Nephron (organoid): ENCODE measurements around the gene GSX2.

ENCODE experiments used
- H3K27ac Mint-ChIP-seq, 3 experiments: 2 replicates each; pipeline ENCODE4 v1.8.0; 2020; ENCODE audit warnings: mixed read lengths in 3 of 3, mild to moderate bottlenecking in 2 of 3, moderate library complexity in 1 of 3
- H3K27me3 Mint-ChIP-seq: 2 replicates; pipeline ENCODE4 v1.8.0; 2021; ENCODE audit warnings: low read depth, mild to moderate bottlenecking, moderate library complexity, mixed read lengths
- H3K36me3 Mint-ChIP-seq: 2 replicates; pipeline ENCODE4 v1.8.0; 2020; ENCODE audit warnings: low read depth, mixed read lengths
- H3K4me1 Mint-ChIP-seq: 2 replicates; pipeline ENCODE4 v1.8.0; 2020; ENCODE audit warnings: mixed read lengths
- H3K4me3 Mint-ChIP-seq, 3 experiments: 2 replicates each; pipeline ENCODE4 v1.8.0; 2020; ENCODE audit warnings: mild to moderate bottlenecking in 3 of 3, mixed read lengths in 3 of 3, moderate library complexity in 2 of 3
- H3K9me3 Mint-ChIP-seq: 2 replicates; pipeline ENCODE4 v1.8.0; 2020; ENCODE audit warnings: mixed read lengths
- TF ChIP-seq, protein P1 (sequence below), 3 experiments: fragments of 200-600 bp; sonication (generic); IDR thresholded peaks; one replicate each; pipeline ENCODE4 v1.5.0; 2021; ENCODE audit warnings: antibody characterized with exemption in 3 of 3; ENCODE audit not compliant: unreplicated experiment in 3 of 3

Gene GSX2

DNA sequence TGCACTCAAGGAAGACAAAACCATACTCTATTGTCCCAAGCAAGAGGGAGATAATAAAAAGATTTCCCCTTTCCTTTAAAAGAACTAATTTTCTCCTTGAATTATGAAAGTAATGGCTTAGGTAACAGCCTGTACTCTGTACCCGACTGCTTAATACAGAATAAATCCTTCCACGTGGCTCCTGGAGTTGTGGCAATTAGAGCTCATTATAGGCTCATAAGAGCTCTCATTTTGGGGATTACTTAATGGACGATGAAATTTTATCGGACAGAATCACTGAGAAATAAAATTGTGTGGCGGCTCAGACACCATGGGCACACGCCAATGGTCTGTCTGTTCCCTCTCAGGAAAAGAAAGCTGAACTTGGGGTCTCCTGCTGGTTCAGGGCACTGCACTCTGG is 2.8 kb upstream of the GSX2 start:
- Mint-ChIP-seq H3K4me1 (peaks cover 17% of the 10 kb centered on the region), H3K27me3 (peaks cover 100% of the 10 kb centered on the region), H3K27ac (no peak overlapping the region), H3K4me3 (no peak overlapping the region), H3K36me3 (no peaks in the 10 kb centered on the region), H3K9me3 (no peaks in the 10 kb centered on the region)
- TF ChIP-seq, protein P1, sequence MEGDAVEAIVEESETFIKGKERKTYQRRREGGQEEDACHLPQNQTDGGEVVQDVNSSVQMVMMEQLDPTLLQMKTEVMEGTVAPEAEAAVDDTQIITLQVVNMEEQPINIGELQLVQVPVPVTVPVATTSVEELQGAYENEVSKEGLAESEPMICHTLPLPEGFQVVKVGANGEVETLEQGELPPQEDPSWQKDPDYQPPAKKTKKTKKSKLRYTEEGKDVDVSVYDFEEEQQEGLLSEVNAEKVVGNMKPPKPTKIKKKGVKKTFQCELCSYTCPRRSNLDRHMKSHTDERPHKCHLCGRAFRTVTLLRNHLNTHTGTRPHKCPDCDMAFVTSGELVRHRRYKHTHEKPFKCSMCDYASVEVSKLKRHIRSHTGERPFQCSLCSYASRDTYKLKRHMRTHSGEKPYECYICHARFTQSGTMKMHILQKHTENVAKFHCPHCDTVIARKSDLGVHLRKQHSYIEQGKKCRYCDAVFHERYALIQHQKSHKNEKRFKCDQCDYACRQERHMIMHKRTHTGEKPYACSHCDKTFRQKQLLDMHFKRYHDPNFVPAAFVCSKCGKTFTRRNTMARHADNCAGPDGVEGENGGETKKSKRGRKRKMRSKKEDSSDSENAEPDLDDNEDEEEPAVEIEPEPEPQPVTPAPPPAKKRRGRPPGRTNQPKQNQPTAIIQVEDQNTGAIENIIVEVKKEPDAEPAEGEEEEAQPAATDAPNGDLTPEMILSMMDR (IDR thresholded peaks at IDR 0.05; ENCODE audit: unreplicated experiment in 3 of 3), result no peak

DNA sequence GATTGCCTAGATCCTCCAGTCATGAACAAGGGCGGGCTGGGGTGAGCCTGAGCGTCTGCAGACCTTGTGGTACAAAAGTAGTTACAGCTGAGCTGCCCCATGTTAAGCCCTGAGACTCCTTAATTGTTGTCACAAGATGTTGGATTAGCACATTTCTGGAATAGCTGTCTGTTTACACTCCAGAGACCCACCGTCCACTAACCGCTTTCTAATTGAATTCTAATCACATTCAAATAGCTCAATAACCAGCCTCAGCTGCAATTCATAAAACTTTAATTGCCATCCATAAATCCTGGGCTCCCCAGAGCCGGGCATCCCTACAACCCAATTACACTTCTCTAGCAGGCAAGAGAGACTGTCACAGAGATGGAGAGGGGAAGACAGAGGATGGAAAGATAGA is 1.6 kb upstream of the GSX2 start:
- Mint-ChIP-seq H3K4me1 (peaks cover 28% of the 10 kb centered on the region), H3K9me3 (no peaks in the 10 kb centered on the region), H3K27me3 (peaks cover 100% of the 10 kb centered on the region), H3K4me3 (no peak overlapping the region), H3K36me3 (no peaks in the 10 kb centered on the region), H3K27ac (no peak overlapping the region)
- TF ChIP-seq, protein P1 (IDR thresholded peaks at IDR 0.05; ENCODE audit: unreplicated experiment in 3 of 3), result no peak

DNA sequence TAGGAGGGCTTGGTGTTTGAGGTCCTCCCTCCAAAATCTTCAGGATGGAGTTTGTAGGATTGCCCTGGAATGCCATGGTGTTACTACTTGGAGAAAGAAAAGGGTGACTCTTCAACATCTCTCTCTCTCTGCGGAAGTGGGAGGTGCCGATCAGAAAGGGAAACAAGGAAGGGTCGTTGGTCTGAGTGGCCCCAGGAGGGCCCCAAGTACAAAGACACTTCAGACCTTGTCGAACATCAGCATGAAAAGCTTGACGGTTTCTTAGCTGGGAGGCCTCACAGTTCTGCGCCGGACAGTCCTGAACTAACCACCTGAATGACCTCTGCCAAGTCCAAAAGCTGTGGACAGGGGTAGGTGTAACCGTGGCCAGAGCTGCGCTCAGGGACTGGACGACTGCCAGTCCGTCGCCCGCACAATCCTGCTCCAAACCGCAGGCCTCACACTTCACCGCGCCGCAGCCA is 646 bp upstream of the GSX2 start:
- Mint-ChIP-seq H3K4me1 (peaks cover 36% of the 10 kb centered on the region), H3K27me3 (peaks cover 100% of the 10 kb centered on the region), H3K27ac (no peak overlapping the region), H3K36me3 (no peaks in the 10 kb centered on the region), H3K9me3 (no peaks in the 10 kb centered on the region), H3K4me3 (peak overlapping the region; percentile 50 to 69 (median 65))
- TF ChIP-seq, protein P1 (IDR thresholded peaks at IDR 0.05; ENCODE audit: unreplicated experiment in 3 of 3), result no peak

DNA sequence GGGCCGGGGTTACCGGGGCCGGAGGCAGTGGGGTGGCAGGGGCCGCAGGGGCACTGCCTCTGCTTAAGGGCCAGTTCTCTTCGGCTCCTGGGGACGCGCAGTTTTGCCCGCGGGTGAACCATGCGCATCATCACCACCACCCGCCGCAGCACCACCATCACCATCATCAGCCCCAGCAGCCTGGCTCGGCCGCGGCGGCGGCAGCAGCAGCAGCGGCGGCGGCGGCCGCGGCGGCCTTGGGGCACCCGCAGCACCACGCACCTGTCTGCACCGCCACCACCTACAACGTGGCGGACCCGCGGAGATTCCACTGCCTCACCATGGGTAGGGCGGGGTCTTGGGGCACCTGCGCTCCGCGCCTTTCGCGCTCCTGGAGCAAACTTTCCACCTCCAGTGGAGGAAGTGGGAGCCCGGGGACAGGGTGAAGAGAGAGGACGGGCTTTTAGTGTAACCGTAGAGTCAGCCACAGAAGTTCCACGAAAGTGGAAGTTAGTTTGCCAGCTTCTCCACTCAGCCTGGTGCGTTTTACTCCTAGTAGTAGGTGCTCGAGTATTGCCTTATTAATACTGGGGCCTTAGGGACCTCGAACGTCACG is 729 bp downstream of the GSX2 start:
- TF ChIP-seq, protein P1 (IDR thresholded peaks at IDR 0.05; ENCODE audit: unreplicated experiment in 3 of 3), result no peak
- Mint-ChIP-seq H3K27ac (no peak overlapping the region), H3K27me3 (peaks cover 100% of the 10 kb centered on the region), H3K9me3 (no peaks in the 10 kb centered on the region), H3K36me3 (no peaks in the 10 kb centered on the region), H3K4me1 (peaks cover 36% of the 10 kb centered on the region), H3K4me3 (peak overlapping the region; percentile 51 to 67 (median 55))

DNA sequence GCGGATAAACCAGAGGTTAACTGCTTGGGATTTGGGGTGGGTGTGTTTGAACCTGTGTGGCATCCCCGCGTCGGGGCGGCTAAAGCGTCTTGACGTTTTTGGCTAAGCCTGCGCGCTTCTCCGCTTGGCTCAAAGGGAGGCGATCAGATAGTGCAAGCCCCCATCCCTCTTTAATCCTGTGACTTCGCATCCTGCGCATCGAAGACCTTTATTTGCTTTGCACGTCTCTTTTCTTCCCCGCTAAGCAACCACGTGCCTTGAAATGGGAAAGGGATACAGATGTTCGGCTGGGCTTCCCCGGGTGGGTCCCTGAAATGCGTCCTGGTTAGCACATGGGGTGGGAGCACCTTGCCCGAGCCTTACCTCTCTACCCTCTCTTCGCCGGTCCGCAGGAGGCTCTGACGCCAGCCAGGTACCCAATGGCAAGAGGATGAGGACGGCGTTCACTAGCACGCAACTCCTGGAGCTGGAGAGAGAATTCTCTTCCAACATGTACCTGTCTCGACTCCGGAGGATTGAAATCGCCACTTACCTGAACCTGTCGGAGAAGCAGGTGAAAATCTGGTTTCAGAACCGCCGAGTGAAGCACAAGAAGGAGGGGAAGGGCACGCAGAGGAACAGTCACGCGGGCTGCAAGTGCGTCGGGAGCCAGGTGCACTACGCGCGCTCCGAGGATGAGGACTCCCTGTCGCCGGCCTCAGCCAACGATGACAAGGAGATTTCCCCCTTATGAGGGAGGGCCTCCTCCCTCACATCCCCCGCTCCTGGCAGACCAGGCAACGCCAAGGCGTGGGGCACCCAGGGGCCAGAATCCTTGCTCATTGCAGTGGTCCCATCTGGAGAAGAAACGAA is 1.5 kb downstream of the GSX2 start:
- TF ChIP-seq, protein P1 (IDR thresholded peaks at IDR 0.05; ENCODE audit: unreplicated experiment in 3 of 3), result no peak
- Mint-ChIP-seq H3K9me3 (no peaks in the 10 kb centered on the region), H3K4me3 (peak overlapping the region; percentile 51 to 67 (median 55)), H3K4me1 (peaks cover 36% of the 10 kb centered on the region), H3K27me3 (peaks cover 100% of the 10 kb centered on the region), H3K36me3 (no peaks in the 10 kb centered on the region), H3K27ac (no peak overlapping the region)
